Osteoblast (primary cell): ENCODE data around the gene SMAD4. TPM values are rescaled to one million over a fixed set of nuclear protein-coding genes. Genes with fewer than 3 reads are reported as not detected.

Experiments
- DNase-seq: peaks from one replicate; pipeline ENCODE4 v3.0.0; 2011; ENCODE audit warnings: low spot score, mixed read lengths; ENCODE audit not compliant: insufficient read length; ENCODE audit errors: missing footprints
- H2AFZ ChIP-seq: 2 replicates; pipeline ENCODE4 v1.6.0; 2011; ENCODE audit warnings: mild to moderate bottlenecking, low read length
- H3K27ac ChIP-seq: 2 replicates; pipeline ENCODE4 v1.5.1; 2011; ENCODE audit warnings: mild to moderate bottlenecking, low read depth, low read length, moderate library complexity
- H3K27me3 ChIP-seq: 2 replicates; pipeline ENCODE4 v1.6.0; 2012; ENCODE audit warnings: mild to moderate bottlenecking, control low read depth, inconsistent platforms, low read length, moderate library complexity; ENCODE audit not compliant: insufficient read depth
- H3K36me3 ChIP-seq: 2 replicates; pipeline ENCODE4 v1.5.1; 2011; ENCODE audit warnings: mild to moderate bottlenecking, low read length, control low read depth, moderate library complexity; ENCODE audit not compliant: insufficient read depth
- H3K4me1 ChIP-seq: 2 replicates; pipeline ENCODE4 v1.5.1; 2011; ENCODE audit warnings: mild to moderate bottlenecking, low read length, control low read depth, moderate library complexity; ENCODE audit not compliant: insufficient read depth
- H3K4me2 ChIP-seq: 2 replicates; pipeline ENCODE4 v1.6.0; 2011; ENCODE audit warnings: mild to moderate bottlenecking, low read length; ENCODE audit not compliant: insufficient read depth
- H3K4me3 ChIP-seq: fragments of 200-600 bp; sonication (generic); 3 replicates; pipeline ENCODE4 v1.5.1; 2012; ENCODE audit warnings: mild to moderate bottlenecking, low read length, inconsistent platforms; ENCODE audit not compliant: insufficient read depth
- H3K79me2 ChIP-seq: 2 replicates; pipeline ENCODE4 v1.6.0; 2012; ENCODE audit warnings: mild to moderate bottlenecking, low read length, control low read depth, inconsistent platforms; ENCODE audit not compliant: insufficient read depth
- H3K9me3 ChIP-seq: 2 replicates; pipeline ENCODE4 v1.5.1; 2011; ENCODE audit warnings: low read depth, low read length, control low read depth
- H4K20me1 ChIP-seq: 2 replicates; pipeline ENCODE4 v1.6.0; 2012; ENCODE audit warnings: mild to moderate bottlenecking, low read length, control low read depth; ENCODE audit not compliant: insufficient read depth
- total RNA-seq: library from RNA; depleted of rRNA; stranded (reverse); fragments of >200 nt; gene quantifications from 2 replicates; pipeline ENCODE4 v1.2.3, GENCODE V29; 2012
- TF ChIP-seq, protein P1 (sequence below): IDR thresholded peaks from 2 replicates; pipeline ENCODE4 v1.5.1; 2011; ENCODE audit warnings: mild to moderate bottlenecking, low read depth, low read length, moderate library complexity; ENCODE audit errors: extremely low read depth

The SMAD4 gene
- total RNA-seq, 1 donor: 121 TPM

GRCh38 chr18:51127664-51128063 lies 97.7 kb downstream of the SMAD4 start:
- no peaks in the 10 kb centered on the region for H3K27me3 ChIP-seq
- no peak overlapping the region for H3K4me2 ChIP-seq
- TF ChIP-seq, protein P1, sequence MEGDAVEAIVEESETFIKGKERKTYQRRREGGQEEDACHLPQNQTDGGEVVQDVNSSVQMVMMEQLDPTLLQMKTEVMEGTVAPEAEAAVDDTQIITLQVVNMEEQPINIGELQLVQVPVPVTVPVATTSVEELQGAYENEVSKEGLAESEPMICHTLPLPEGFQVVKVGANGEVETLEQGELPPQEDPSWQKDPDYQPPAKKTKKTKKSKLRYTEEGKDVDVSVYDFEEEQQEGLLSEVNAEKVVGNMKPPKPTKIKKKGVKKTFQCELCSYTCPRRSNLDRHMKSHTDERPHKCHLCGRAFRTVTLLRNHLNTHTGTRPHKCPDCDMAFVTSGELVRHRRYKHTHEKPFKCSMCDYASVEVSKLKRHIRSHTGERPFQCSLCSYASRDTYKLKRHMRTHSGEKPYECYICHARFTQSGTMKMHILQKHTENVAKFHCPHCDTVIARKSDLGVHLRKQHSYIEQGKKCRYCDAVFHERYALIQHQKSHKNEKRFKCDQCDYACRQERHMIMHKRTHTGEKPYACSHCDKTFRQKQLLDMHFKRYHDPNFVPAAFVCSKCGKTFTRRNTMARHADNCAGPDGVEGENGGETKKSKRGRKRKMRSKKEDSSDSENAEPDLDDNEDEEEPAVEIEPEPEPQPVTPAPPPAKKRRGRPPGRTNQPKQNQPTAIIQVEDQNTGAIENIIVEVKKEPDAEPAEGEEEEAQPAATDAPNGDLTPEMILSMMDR: no peak
- DNase-seq: no peak
- H3K27ac ChIP-seq: no peak overlapping the region
- H3K4me3 ChIP-seq: no peak overlapping the region
- H2AFZ ChIP-seq: no peak overlapping the region
- no peaks in the 10 kb centered on the region for H3K4me1 ChIP-seq
- H3K36me3 ChIP-seq: no peaks in the 10 kb centered on the region
- no peaks in the 10 kb centered on the region for H3K9me3 ChIP-seq
- no peaks in the 10 kb centered on the region for H3K79me2 ChIP-seq
- no peaks in the 10 kb centered on the region for H4K20me1 ChIP-seq

DNA sequence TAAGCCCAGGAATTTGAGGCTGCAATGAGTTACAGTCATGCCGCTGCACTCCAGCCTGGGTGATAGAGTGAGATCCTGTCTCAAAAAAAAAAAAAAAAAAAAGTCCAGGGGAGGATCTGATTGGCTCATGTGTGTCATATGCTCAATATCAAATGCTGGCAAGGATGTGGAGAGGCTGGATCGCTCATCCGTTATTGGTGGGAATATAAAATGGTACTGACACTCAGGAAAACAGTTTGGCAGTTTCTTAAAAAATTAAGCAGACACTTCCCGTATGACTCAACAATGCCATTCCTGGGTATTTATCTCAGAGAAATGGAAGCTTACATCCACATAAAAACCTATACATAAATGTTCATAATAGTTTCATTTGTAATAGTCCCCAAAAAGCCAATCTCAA lies 98.5 kb downstream of the SMAD4 start:
- Histone ChIP-seq H3K4me3 (no peak overlapping the region), H3K27me3 (no peaks in the 10 kb centered on the region), H3K36me3 (no peaks in the 10 kb centered on the region), H2AFZ (no peak overlapping the region), H3K4me1 (peaks cover 2% of the 10 kb centered on the region), H3K4me2 (no peak overlapping the region), H3K79me2 (no peaks in the 10 kb centered on the region), H3K27ac (no peak overlapping the region), H3K9me3 (no peaks in the 10 kb centered on the region), H4K20me1 (no peaks in the 10 kb centered on the region)
- DNase-seq: no peak
- TF ChIP-seq, protein P1: no peak

GRCh38 chr18:51132256-51132935 lies 102.4 kb downstream of the SMAD4 start:
- H2AFZ ChIP-seq: no peak overlapping the region
- H3K4me3 ChIP-seq: no peak overlapping the region
- TF ChIP-seq, protein P1: no peak
- H3K9me3 ChIP-seq: no peaks in the 10 kb centered on the region
- DNase-seq: no peak
- no peak overlapping the region for H3K4me2 ChIP-seq
- no peaks in the 10 kb centered on the region for H3K36me3 ChIP-seq
- H3K79me2 ChIP-seq: no peaks in the 10 kb centered on the region
- H3K27me3 ChIP-seq: no peaks in the 10 kb centered on the region
- H3K27ac ChIP-seq: no peak overlapping the region
- H4K20me1 ChIP-seq: no peaks in the 10 kb centered on the region
- peaks cover 19% of the 10 kb centered on the region for H3K4me1 ChIP-seq

GRCh38 chr18:51133580-51134160 lies 103.7 kb downstream of the SMAD4 start:
- DNase-seq: no peak
- H3K27ac ChIP-seq: no peak overlapping the region

More at GRCh38 chr18:51133580-51134160, 103.7 kb downstream of the SMAD4 start:
- Histone ChIP-seq H2AFZ (no peak overlapping the region), H4K20me1 (no peaks in the 10 kb centered on the region), H3K36me3 (no peaks in the 10 kb centered on the region), H3K4me3 (no peak overlapping the region), H3K79me2 (no peaks in the 10 kb centered on the region), H3K27me3 (no peaks in the 10 kb centered on the region), H3K9me3 (no peaks in the 10 kb centered on the region), H3K4me1 (peaks cover 19% of the 10 kb centered on the region), H3K4me2 (no peak overlapping the region)
- TF ChIP-seq, protein P1: no peak
